Endothelial cell of umbilical vein (primary cell): ENCODE data around the gene ADIRF. TPM values are rescaled to one million over a fixed set of nuclear protein-coding genes. Genes with fewer than 3 reads are reported as not detected.

Source experiments
- BruUV-seq: library from RNA; stranded (reverse); fragments of 400-500 nt; replicated peaks from 2 replicates; lab custom pipeline; 2021; lab: Mats Ljungman, UMichigan
- CTCF ChIA-PET: fragments of 300-600, 350-600 bp; sonication (Branson Sonifier 250); formaldehyde crosslinking; loops from one replicate; lab custom pipeline; 2021; ENCODE audit warnings: antibody characterized with exemption, inconsistent platforms; lab: Charles Lee
- POLR2A ChIA-PET: fragments of 300-600, 350-600 bp; sonication (Branson Sonifier 250); formaldehyde crosslinking; loops from one replicate; lab custom pipeline; 2021; ENCODE audit warnings: antibody characterized with exemption, inconsistent platforms; lab: Charles Lee
- DNase-seq: peaks from one replicate; pipeline ENCODE4 v3.0.0-alpha.2; 2011; ENCODE audit warnings: low read depth, low spot score
- FAIRE-seq: peaks from 2 replicates; lab custom pipeline; 2011; peaks lifted over from hg19 to GRCh38; lab: Jason Lieb, UNC
- H2AFZ ChIP-seq: 2 replicates; pipeline ENCODE4 v1.6.0; 2012; ENCODE audit warnings: low read depth, low read length, control low read depth, inconsistent platforms
- H3K27ac ChIP-seq: 2 replicates; pipeline ENCODE4 v1.5.1; 2011; ENCODE audit warnings: low read depth, mild to moderate bottlenecking, control low read depth, low read length, moderate library complexity; ENCODE audit not compliant: insufficient read depth
- H3K27me3 ChIP-seq, 2 experiments: 2 replicates each; pipeline versions ENCODE4 v1.6.0 to v1.6.1; 2011; ENCODE audit warnings: low read length in 2 of 2, mixed read lengths in 1 of 2; ENCODE audit not compliant: control insufficient read depth in 2 of 2, insufficient read depth in 2 of 2
- H3K36me3 ChIP-seq, 2 experiments: 2 replicates in 1 of 2; 3 replicates in 1 of 2; pipeline ENCODE4 v1.5.1; 2011; ENCODE audit warnings: low read length in 2 of 2, mild to moderate bottlenecking in 1 of 2, moderate library complexity in 1 of 2; ENCODE audit not compliant: control insufficient read depth in 2 of 2, insufficient read depth in 2 of 2; ENCODE audit errors: extremely low read depth in 1 of 2
- H3K4me1 ChIP-seq: 3 replicates; pipeline ENCODE4 v1.5.1; 2011; ENCODE audit warnings: mild to moderate bottlenecking, low read length; ENCODE audit not compliant: control insufficient read depth, insufficient read depth; ENCODE audit errors: extremely low read depth
- H3K4me2 ChIP-seq: 2 replicates; pipeline ENCODE4 v1.6.1; 2011; ENCODE audit warnings: low read length, control low read depth, mixed read lengths; ENCODE audit not compliant: insufficient read depth
- H3K4me3 ChIP-seq, 3 experiments: fragments of 200-600 bp in 1 of 3; sonication (generic), shearing (Covaris generic) in 1 of 3; replicated peaks in 1 of 3; 2 replicates each; pipeline ENCODE4 v1.5.1; 2011 to 2016; ENCODE audit warnings: control low read depth in 3 of 3, low read length in 3 of 3, mild to moderate bottlenecking in 2 of 3, inconsistent platforms in 1 of 3, low read depth in 1 of 3, moderate library complexity in 1 of 3; ENCODE audit not compliant: insufficient read depth in 1 of 3
- H3K79me2 ChIP-seq: 2 replicates; pipeline ENCODE4 v1.6.0; 2012; ENCODE audit warnings: low read length, inconsistent platforms; ENCODE audit not compliant: control insufficient read depth, insufficient read depth
- H3K9ac ChIP-seq: replicated peaks from 2 replicates; pipeline ENCODE3; 2011; ENCODE audit warnings: low read length, control low read depth; ENCODE audit not compliant: insufficient read depth; ENCODE audit errors: extremely low read depth
- H3K9me1 ChIP-seq: replicated peaks from 3 replicates; pipeline ENCODE4 v1.6.0; 2011; ENCODE audit warnings: mild to moderate bottlenecking, low read length; ENCODE audit not compliant: control insufficient read depth, insufficient read depth; ENCODE audit errors: extremely low read depth
- H3K9me3 ChIP-seq: replicated peaks from 2 replicates; pipeline ENCODE4 v1.5.1; 2012; ENCODE audit warnings: low read length, inconsistent platforms; ENCODE audit not compliant: control insufficient read depth, insufficient read depth
- H4K20me1 ChIP-seq: replicated peaks from 2 replicates; pipeline ENCODE3; 2011; ENCODE audit warnings: mild to moderate bottlenecking, low read length; ENCODE audit not compliant: control insufficient read depth, insufficient read depth; ENCODE audit errors: extremely low read depth
- EZH2 ChIP-seq: IDR thresholded peaks from 2 replicates; pipeline ENCODE4 v1.6.1; 2012; ENCODE audit warnings: borderline replicate concordance, low read depth, mild to moderate bottlenecking, moderate library complexity, low read length, inconsistent platforms; ENCODE audit not compliant: severe bottlenecking
- FOS ChIP-seq: IDR thresholded peaks from 2 replicates; pipeline ENCODE4 v1.6.1; 2011; ENCODE audit warnings: mild to moderate bottlenecking, low read length, moderate library complexity, borderline replicate concordance; ENCODE audit not compliant: insufficient read depth
- GATA2 ChIP-seq: IDR thresholded peaks from 2 replicates; pipeline ENCODE4 v1.7.0; 2011; ENCODE audit warnings: low read depth, mild to moderate bottlenecking, moderate library complexity, mixed read lengths, low read length; ENCODE audit not compliant: insufficient read length, insufficient read depth
- MAX ChIP-seq: IDR thresholded peaks from 2 replicates; pipeline ENCODE4 v1.6.1; 2011; ENCODE audit not compliant: insufficient read depth, insufficient read length
- MYC ChIP-seq: IDR thresholded peaks from one replicate; pipeline ENCODE4 v1.6.1; 2011; ENCODE audit warnings: mild to moderate bottlenecking, low read depth, low read length
- POLR2A ChIP-seq: IDR thresholded peaks from 2 replicates; pipeline ENCODE4 v1.6.1; 2012; ENCODE audit warnings: low read depth, mild to moderate bottlenecking, control low read depth, low read length
- POLR2AphosphoS5 ChIP-seq: IDR thresholded peaks from 2 replicates; pipeline ENCODE4 v1.6.1; 2012; ENCODE audit warnings: low read depth, mild to moderate bottlenecking, control low read depth, low read length, moderate library complexity; ENCODE audit not compliant: insufficient read depth
- dilution Hi-C: fragments of 300-500 bp; cut with MboI; formaldehyde crosslinking; loops from one replicate; pipeline ENCODE4 v1.15.0; 2019; ENCODE audit warnings: low sequenced_read_pairs; ENCODE audit not compliant: extremely low pct_ligation_motif_present
- intact Hi-C: fragments of 100-400 bp; cut with micrococcal nuclease; formaldehyde crosslinking; loops from one replicate; pipeline ENCODE4 v1.10.0; 2022
- polyA plus RNA-seq, 4 experiments: library from polyadenylated mRNA; depleted of rRNA in 3 of 4; stranded (reverse) in 3 of 4; unstranded in 1 of 4; fragments of >200 nt; gene quantifications; 2 replicates each; pipeline versions ENCODE4 v1.2.1 to v1.2.3, GENCODE V29; 2011 to 2012; ENCODE audit warnings: missing spikeins in 1 of 4
- total RNA-seq: library from RNA; stranded (reverse); gene quantifications from 2 replicates; pipeline ENCODE4 v1.2.3, GENCODE V29; 2021

Gene ADIRF
- total and polyA plus RNA-seq, 2 donors (not counting 3 experiments of a cell fraction or from before 2014, with no cell fraction given), result 3.7 to 4.4 TPM

GRCh38 chr10:86969421-86970041 lies 1.2 kb downstream of the ADIRF start:
- peaks cover 55% of the 10 kb centered on the region for H3K4me1 ChIP-seq
- TF ChIP-seq FOS, result peak; percentile 60
- TF ChIP-seq POLR2A, result no peak
- TF ChIP-seq POLR2AphosphoS5, result peak; percentile 24
- intact Hi-C loops, result loop anchor here (2.0 to 5.0 kb wide), 4 partner anchors 13 to 693 kb away; partner anchors contain the start of genes GLUD1, MMRN2 and SHLD2
- FAIRE-seq (peak; percentile 89), DNase-seq (peak; percentile 56)
- H3K79me2 ChIP-seq, result no peaks in the 10 kb centered on the region
- ChIA-PET CTCF (interaction anchor here (0.7 to 8.5 kb wide), 8 partner anchors 9 to 276 kb away, joined by 3 to 189 read pairs (median 4); partner anchors contain the start of genes MMRN2 and SNCG), POLR2A (interaction anchor here (1.4 to 2.0 kb wide), 2 partner anchors 9 to 12 kb away, joined by 3 to 11 read pairs; partner anchors contain the start of genes MMRN2 and SNCG)
- H4K20me1 ChIP-seq, result no peaks in the 10 kb centered on the region
- dilution Hi-C loops, result no loop called here
- no peaks in the 10 kb centered on the region for H3K27me3 ChIP-seq
- no TSS peak for BruUV-seq
- peak overlapping the region; percentile 29 for H3K27ac ChIP-seq
- no peaks in the 10 kb centered on the region for H3K9me3 ChIP-seq
- H3K4me3 ChIP-seq, result no peak overlapping the region
- peak overlapping the region; percentile 49 for H3K4me2 ChIP-seq
- no peak overlapping the region for H2AFZ ChIP-seq
- H3K9ac ChIP-seq, result no peak overlapping the region
- H3K9me1 ChIP-seq, result no peaks in the 10 kb centered on the region
- no peaks in the 10 kb centered on the region for H3K36me3 ChIP-seq

- H3K4me2 ChIP-seq, result peak overlapping the region; percentile 74
- TF ChIP-seq FOS (no peak), MYC (no peak), EZH2 (no peak), POLR2AphosphoS5 (no peak), MAX (no peak), GATA2 (no peak)
- no peaks in the 10 kb centered on the region for H3K79me2 ChIP-seq
- H3K4me1 ChIP-seq, result peaks cover 55% of the 10 kb centered on the region
- H2AFZ ChIP-seq, result peak overlapping the region; percentile 76
- no peak for DNase-seq
- dilution Hi-C loops (no loop called here), intact Hi-C loops (loop anchor here (2.0 to 5.0 kb wide), 3 partner anchors 14 to 692 kb away; partner anchors contain the start of genes GLUD1, MMRN2 and SHLD2)
- H4K20me1 ChIP-seq, result no peaks in the 10 kb centered on the region
- H3K36me3 ChIP-seq, result no peaks in the 10 kb centered on the region
- POLR2A ChIA-PET, result interaction anchor here (1.4 to 2.0 kb wide), 2 partner anchors 9 to 12 kb away, joined by 3 to 11 read pairs; partner anchors contain the start of genes MMRN2 and SNCG
- BruUV-seq, result TSS peak; percentile 56
- H3K4me3 ChIP-seq, result peak overlapping the region; percentile 26 to 48 (median 47)
- H3K9me1 ChIP-seq, result no peaks in the 10 kb centered on the region
- FAIRE-seq, result peak; percentile 55
- CTCF ChIA-PET, result interaction anchor here (0.6 to 8.5 kb wide), 9 partner anchors 8 to 275 kb away, joined by 3 to 189 read pairs (median 4); partner anchors contain the start of genes MMRN2 and SNCG
- peak overlapping the region; percentile 77 for H3K27ac ChIP-seq
- H3K9ac ChIP-seq, result peak overlapping the region; percentile 81
- H3K9me3 ChIP-seq, result no peaks in the 10 kb centered on the region
- H3K27me3 ChIP-seq, result no peaks in the 10 kb centered on the region
Measured at GRCh38 chr10:86970162-86970981, 2.1 kb downstream of the ADIRF start.
